ENCODE results near the gene PRR23A. TPM values are rescaled to one million over a fixed set of nuclear protein-coding genes. Genes with fewer than 3 reads are reported as not detected.

PRR23A gene
- total RNA-seq, 2 experiments from 2014 or later = not detected

GRCh38 chr3:138975351-138975750 is 30.7 kb downstream of the PRR23A start:
- Histone ChIP-seq H3K4me2 (ENCODE audit: low read length) (no peak overlapping the region), H3K4me3 (ENCODE audit: low read depth, low read length, poor library complexity, severe bottlenecking) (no peak overlapping the region), H3K27ac (ENCODE audit: low read depth, low read length, poor library complexity, severe bottlenecking) (no peak overlapping the region), H4K20me1 (ENCODE audit: insufficient read depth, low read length) (no peaks in the 10 kb centered on the region), H3K9me3 (ENCODE audit: low read length) (no peaks in the 10 kb centered on the region), H3K79me2 (ENCODE audit: insufficient read depth, low read depth, low read length) (no peaks in the 10 kb centered on the region), H3K9me2 (ENCODE audit: insufficient read depth, low read length) (no peaks in the 10 kb centered on the region), H2AFZ (ENCODE audit: low read length) (no peak overlapping the region), H3K36me3 (ENCODE audit: insufficient read depth, low read length) (no peaks in the 10 kb centered on the region), H3K4me1 (ENCODE audit: insufficient read depth, low read length, poor library complexity, severe bottlenecking) (no peaks in the 10 kb centered on the region)
- ChIA-PET CTCF (ENCODE audit: unreplicated experiment) (no interaction called here), POLR2A (no interaction called here)
- intact Hi-C loops (cut with micrococcal nuclease; ENCODE audit: unreplicated experiment) = no loop called here
- no TSS peak for BruUV-seq (replicated peaks)
- no peak for DNase-seq (ENCODE audit: low spot score)
- TF ChIP-seq CTCF (conservative IDR thresholded peaks at IDR 0.05; ENCODE audit: low read length) (no peak), EZH2phosphoT487 (IDR thresholded peaks at IDR 0.05; ENCODE audit: borderline replicate concordance, low read depth, low read length) (no peak)

GRCh38 chr3:138974462-138974861 is 31.6 kb downstream of the PRR23A start:
- no TSS peak for BruUV-seq (replicated peaks)
- POLR2A ChIA-PET = interaction anchor here (0.6 to 1.4 kb wide), 3 partner anchors 12 to 1790 kb away, joined by 3 to 6 read pairs (median 4); no protein-coding TSS in a partner anchor
- Histone ChIP-seq H3K4me1 (ENCODE audit: insufficient read depth, low read length, poor library complexity, severe bottlenecking) (no peaks in the 10 kb centered on the region), H3K4me2 (ENCODE audit: low read length) (no peak overlapping the region), H2AFZ (ENCODE audit: low read length) (no peak overlapping the region), H3K4me3 (ENCODE audit: low read depth, low read length, poor library complexity, severe bottlenecking) (no peak overlapping the region), H3K9me3 (ENCODE audit: low read length) (no peaks in the 10 kb centered on the region), H3K27ac (ENCODE audit: low read depth, low read length, poor library complexity, severe bottlenecking) (no peak overlapping the region), H4K20me1 (ENCODE audit: insufficient read depth, low read length) (no peaks in the 10 kb centered on the region), H3K9me2 (ENCODE audit: insufficient read depth, low read length) (no peaks in the 10 kb centered on the region), H3K36me3 (ENCODE audit: insufficient read depth, low read length) (no peaks in the 10 kb centered on the region), H3K79me2 (ENCODE audit: insufficient read depth, low read depth, low read length) (no peaks in the 10 kb centered on the region)
- intact Hi-C loops (cut with micrococcal nuclease; ENCODE audit: unreplicated experiment) = no loop called here
- CTCF ChIA-PET (ENCODE audit: unreplicated experiment) = no interaction called here
- DNase-seq (ENCODE audit: low spot score) = no peak
- TF ChIP-seq CTCF (conservative IDR thresholded peaks at IDR 0.05; ENCODE audit: low read length) = no peak
- TF ChIP-seq EZH2phosphoT487 (IDR thresholded peaks at IDR 0.05; ENCODE audit: borderline replicate concordance, low read depth, low read length) = no peak

GRCh38 chr3:138972941-138973340 is 33.1 kb downstream of the PRR23A start:
- Histone ChIP-seq H3K27ac (ENCODE audit: low read depth, low read length, poor library complexity, severe bottlenecking) (no peak overlapping the region), H3K36me3 (ENCODE audit: insufficient read depth, low read length) (no peaks in the 10 kb centered on the region), H3K79me2 (ENCODE audit: insufficient read depth, low read depth, low read length) (no peaks in the 10 kb centered on the region), H3K4me2 (ENCODE audit: low read length) (no peak overlapping the region), H3K4me1 (ENCODE audit: insufficient read depth, low read length, poor library complexity, severe bottlenecking) (no peaks in the 10 kb centered on the region), H2AFZ (ENCODE audit: low read length) (no peak overlapping the region), H4K20me1 (ENCODE audit: insufficient read depth, low read length) (no peaks in the 10 kb centered on the region), H3K9me2 (ENCODE audit: insufficient read depth, low read length) (no peaks in the 10 kb centered on the region), H3K4me3 (ENCODE audit: low read depth, low read length, poor library complexity, severe bottlenecking) (no peak overlapping the region), H3K9me3 (ENCODE audit: low read length) (no peaks in the 10 kb centered on the region)
- ChIA-PET CTCF (ENCODE audit: unreplicated experiment) (interaction anchor here (0.6 kb wide), 1 partner anchor 816 kb away, joined by 3 read pairs; no protein-coding TSS in a partner anchor), POLR2A (no interaction called here)
- DNase-seq (ENCODE audit: low spot score) = no peak
- intact Hi-C loops (cut with micrococcal nuclease; ENCODE audit: unreplicated experiment) = no loop called here
- no peak for TF ChIP-seq CTCF (conservative IDR thresholded peaks at IDR 0.05; ENCODE audit: low read length)
- BruUV-seq (replicated peaks) = no TSS peak

All from OCI-LY7 (cell line).